Fibroblast of skin of scalp (primary cell): ENCODE measurements around the gene CXXC5.

Experiments used
- DNase-seq: peaks from one replicate; pipeline ENCODE4 v3.0.0-alpha.2; 2013

Gene CXXC5

DNA sequence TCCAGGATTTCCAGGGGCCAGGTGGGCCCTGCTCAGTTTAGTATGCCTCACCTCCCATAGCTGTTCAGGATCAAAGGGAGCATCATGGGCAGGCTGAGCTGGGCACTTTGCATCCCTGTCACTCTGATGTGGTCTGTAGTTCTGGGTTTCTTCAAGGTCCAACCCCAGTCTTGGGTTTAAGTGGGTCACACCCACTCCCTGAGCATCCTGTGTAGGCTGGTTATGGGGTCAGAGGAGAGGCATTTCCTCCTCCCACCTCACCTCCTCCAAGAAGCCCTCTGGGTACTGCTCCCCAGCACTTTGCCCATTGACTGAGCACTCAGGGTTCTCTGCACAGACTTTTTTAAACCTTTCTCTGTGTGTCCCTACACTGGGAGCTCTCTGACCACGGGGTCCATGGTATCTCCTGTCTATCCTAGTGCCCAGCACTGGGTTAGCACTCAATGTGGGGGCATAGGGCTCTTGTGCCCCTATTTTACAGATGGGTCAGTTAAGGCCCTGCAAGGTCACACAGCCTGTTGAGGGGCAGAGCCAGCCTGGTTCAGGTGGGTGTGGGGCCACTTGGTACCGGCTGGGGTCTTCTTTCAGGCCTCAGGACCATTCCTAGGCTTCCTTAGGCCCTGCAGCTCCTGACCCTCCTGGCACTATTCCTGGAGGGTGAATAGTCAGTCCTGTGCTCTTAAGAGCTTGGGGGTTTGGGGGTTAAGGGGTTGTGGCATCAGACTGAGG, 19.0 kb downstream of the CXXC5 start:
- no peak for DNase-seq

- DNase-seq, result peak; percentile 65
Observed at GRCh38 chr5:139667730-139668063, 19.5 kb downstream of the CXXC5 start.

DNA sequence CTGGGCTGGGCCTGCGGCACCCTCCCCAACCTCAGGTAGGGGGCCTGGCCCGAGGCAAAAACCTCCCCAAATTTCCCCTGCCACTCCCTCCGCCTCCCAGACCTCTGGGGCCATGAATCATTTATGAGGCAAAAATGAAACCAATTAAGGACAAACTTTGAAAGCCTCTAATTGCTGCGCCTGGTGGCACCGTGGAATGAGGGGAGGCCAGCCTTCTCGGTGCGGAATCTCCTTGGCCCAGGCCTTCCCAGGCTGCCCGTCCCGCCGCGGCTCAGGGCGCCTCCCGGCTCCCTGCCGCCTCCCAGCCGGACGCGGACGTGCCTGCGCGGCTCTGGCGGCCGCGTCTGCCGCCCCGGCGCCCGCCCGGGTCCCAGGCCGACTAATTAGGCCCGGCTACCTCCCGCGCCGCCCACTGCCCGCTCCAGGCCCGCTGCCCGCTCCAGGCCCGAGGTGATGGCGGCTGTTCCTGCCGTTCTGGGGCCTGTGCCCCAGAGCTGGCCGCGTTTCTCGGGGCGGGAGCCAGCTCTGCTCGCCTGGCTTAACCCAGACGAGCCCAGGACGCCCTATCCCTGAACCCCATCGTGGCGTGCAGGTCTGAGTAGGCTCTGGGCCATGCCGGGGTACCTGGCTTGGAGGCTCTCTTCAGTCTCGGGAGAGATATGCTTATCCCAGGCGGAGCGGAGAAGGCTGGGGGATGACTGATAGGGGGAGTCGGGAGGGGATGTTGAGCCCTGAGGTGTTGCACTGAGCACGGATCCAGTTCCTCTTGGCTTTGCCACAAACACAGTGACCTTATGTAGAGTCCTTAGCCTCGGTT, 20.1 kb downstream of the CXXC5 start:
- peak; percentile 74 for DNase-seq

DNA sequence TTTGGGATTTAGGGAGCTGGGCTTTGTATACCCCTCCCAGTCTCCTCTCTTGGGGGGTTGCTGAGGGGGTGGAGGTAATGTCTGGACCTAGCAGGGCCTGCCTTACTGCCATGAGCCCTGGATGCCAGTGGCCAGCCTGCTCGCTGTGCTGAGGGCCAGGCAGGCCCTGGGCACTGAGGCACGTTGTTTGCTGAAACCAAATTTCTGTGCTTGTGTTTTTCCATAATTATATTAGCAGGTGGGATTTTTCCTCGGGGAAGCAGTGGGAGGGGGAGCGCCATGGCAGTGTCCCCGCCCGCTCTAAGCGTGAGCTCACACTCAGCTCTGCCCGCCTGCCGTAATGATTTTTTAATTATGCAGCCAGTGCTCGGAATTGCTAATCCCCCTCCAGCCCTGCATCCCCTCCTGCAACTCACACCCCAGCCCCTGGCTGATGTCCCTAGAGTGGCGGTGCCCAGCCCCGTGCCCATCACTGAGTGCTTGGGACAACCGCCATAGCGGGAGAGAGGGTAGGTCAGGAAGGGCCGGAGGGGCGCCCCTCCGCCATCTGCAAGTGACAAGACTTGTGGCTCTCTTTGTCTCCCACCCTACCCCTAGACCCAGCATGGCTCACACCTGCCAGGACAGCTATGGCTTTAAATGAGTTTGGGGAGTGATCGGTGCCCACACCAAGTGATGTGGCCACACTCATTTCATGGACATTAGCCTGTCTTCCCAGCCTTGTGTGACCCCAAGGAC, 20.9 kb downstream of the CXXC5 start:
- no peak for DNase-seq

- DNase-seq, result no peak
Observed at GRCh38 chr5:139669662-139670368, 21.7 kb downstream of the CXXC5 start.

GRCh38 chr5:139670369-139671095, 22.4 kb downstream of the CXXC5 start:
- no peak for DNase-seq

DNA sequence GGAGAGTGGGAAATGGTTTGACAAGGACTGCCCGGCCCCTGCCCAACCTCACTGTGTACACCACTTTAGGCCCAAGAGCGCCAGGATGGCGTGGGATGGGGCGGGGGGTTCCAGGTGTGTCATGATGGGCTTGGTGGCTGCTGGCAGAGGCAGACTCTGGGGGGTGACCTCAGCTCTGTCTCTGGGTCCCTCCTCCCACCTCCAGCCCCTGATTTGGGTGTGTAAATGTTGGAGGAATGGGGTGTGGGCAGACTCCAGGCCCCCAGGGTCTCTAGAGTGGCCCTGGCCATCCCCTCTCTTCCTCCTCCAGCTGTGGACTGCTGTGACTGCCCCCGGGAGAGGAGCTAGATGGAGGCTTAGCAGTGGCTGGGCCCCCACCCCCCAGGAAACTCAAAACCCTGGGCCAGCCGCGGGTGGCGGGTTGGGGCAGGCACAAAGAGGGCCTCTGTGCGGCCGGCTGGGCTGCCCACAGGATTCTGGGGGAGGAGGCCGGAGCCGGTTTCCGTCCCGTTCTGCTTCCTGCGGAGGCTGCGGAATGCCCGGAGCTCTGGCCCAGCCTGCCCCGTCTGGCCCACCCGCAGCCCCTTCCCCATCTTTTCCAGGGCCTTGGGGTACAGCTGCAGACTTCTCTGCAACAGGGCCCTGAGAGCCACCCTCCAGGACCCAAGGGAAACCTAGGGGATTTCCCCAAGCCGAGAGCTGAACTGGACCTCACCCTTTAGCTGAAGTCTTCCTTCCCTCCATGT, 23.1 kb downstream of the CXXC5 start:
- no peak for DNase-seq

GRCh38 chr5:139675213-139675612, 27.1 kb downstream of the CXXC5 start:
- DNase-seq, result no peak

- DNase-seq, result no peak
Observed at GRCh38 chr5:139675825-139676224, 27.7 kb downstream of the CXXC5 start.

DNA sequence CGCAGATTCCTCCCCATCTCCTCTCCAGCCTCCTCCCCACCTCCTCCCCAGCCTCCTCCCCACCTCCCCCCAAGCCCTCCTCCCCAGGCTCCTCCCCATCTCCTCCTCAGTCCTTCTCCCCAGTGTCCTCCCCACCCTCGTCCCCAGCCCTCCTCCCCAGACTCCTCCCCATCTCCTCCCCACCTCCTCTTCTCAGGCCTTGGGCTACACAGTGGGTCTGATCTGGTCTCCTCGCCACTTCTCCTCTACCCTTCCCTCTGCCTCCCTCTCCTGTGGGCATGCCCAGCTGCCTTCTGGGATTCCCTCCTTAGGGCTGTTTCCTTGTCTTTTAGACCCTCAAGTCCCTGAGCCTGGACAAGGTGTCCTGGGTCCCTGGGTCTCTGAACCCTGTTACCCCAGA, 28.3 kb downstream of the CXXC5 start:
- DNase-seq, result no peak

- DNase-seq, result no peak
Observed at GRCh38 chr5:139676951-139677735, 29.0 kb downstream of the CXXC5 start.

- no peak for DNase-seq
Observed at GRCh38 chr5:139677736-139678613, 29.8 kb downstream of the CXXC5 start.

- peak; percentile 47 for DNase-seq
Observed at GRCh38 chr5:139678751-139679750, 30.9 kb downstream of the CXXC5 start.

DNA sequence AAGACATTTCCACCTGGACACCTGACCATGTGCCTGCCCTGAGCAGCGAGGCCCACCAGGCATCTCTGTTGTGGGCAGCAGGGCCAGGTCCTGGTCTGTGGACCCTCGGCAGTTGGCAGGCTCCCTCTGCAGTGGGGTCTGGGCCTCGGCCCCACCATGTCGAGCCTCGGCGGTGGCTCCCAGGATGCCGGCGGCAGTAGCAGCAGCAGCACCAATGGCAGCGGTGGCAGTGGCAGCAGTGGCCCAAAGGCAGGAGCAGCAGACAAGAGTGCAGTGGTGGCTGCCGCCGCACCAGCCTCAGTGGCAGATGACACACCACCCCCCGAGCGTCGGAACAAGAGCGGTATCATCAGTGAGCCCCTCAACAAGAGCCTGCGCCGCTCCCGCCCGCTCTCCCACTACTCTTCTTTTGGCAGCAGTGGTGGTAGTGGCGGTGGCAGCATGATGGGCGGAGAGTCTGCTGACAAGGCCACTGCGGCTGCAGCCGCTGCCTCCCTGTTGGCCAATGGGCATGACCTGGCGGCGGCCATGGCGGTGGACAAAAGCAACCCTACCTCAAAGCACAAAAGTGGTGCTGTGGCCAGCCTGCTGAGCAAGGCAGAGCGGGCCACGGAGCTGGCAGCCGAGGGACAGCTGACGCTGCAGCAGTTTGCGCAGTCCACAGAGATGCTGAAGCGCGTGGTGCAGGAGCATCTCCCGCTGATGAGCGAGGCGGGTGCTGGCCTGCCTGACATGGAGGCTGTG, 32.4 kb downstream of the CXXC5 start:
- DNase-seq, result no peak

DNA sequence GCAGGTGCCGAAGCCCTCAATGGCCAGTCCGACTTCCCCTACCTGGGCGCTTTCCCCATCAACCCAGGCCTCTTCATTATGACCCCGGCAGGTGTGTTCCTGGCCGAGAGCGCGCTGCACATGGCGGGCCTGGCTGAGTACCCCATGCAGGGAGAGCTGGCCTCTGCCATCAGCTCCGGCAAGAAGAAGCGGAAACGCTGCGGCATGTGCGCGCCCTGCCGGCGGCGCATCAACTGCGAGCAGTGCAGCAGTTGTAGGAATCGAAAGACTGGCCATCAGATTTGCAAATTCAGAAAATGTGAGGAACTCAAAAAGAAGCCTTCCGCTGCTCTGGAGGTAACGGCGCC, 32.9 kb downstream of the CXXC5 start:
- DNase-seq, result no peak

DNA sequence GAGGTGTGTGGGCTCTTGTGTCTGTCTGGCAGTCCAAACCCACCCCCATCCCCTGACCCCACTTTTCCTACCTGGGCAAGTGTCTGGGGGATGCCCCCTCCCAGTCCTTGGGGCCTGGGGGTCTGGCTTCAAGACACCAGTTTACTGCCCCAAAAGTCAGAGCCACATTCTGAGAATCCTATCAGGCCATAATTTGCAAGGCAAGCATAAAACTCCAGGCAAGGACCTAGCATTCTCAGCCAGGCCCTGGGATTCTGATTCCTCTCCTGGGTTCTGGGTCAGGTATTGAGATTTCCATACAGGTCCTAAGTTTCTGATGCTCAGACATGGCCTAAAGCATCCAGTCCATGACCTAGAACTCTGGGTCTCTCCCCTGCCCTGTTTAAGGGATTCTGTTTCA, 33.3 kb downstream of the CXXC5 start:
- DNase-seq, result no peak
